Measurements from ENCODE around the gene LDLRAD4.

LDLRAD4 gene

GRCh38 chr18:13536578-13536977 is 318.0 kb downstream of the LDLRAD4 start:
- DNase-seq (ENCODE audit: low spot score) = no peak

GRCh38 chr18:13537022-13537780 is 318.6 kb downstream of the LDLRAD4 start:
- no peak for DNase-seq (ENCODE audit: low spot score)

- DNase-seq (ENCODE audit: low spot score) = no peak
Observed at GRCh38 chr18:13538630-13539029, 320.1 kb downstream of the LDLRAD4 start.

- no peak for DNase-seq (ENCODE audit: low spot score)
Observed at GRCh38 chr18:13539050-13539449, 320.5 kb downstream of the LDLRAD4 start.

GRCh38 chr18:13539843-13540476 is 321.4 kb downstream of the LDLRAD4 start:
- no peak for DNase-seq (ENCODE audit: low spot score)

GRCh38 chr18:13540477-13541182 is 322.1 kb downstream of the LDLRAD4 start:
- no peak for DNase-seq (ENCODE audit: low spot score)

- no peak for DNase-seq (ENCODE audit: low spot score)
Observed at GRCh38 chr18:13541621-13542519, 323.3 kb downstream of the LDLRAD4 start.

GRCh38 chr18:13542520-13542847 is 323.9 kb downstream of the LDLRAD4 start:
- no peak for DNase-seq (ENCODE audit: low spot score)

- no peak for DNase-seq (ENCODE audit: low spot score)
Observed at GRCh38 chr18:13543144-13543543, 324.6 kb downstream of the LDLRAD4 start.

- no peak for DNase-seq (ENCODE audit: low spot score)
Observed at GRCh38 chr18:13543811-13544732, 325.5 kb downstream of the LDLRAD4 start.

GRCh38 chr18:13544953-13545352 is 326.4 kb downstream of the LDLRAD4 start:
- DNase-seq (ENCODE audit: low spot score) = no peak

GRCh38 chr18:13545514-13545913 is 327.0 kb downstream of the LDLRAD4 start:
- DNase-seq (ENCODE audit: low spot score) = no peak

- DNase-seq (ENCODE audit: low spot score) = no peak
Observed at GRCh38 chr18:13545955-13546354, 327.4 kb downstream of the LDLRAD4 start.

GRCh38 chr18:13546638-13547037 is 328.1 kb downstream of the LDLRAD4 start:
- DNase-seq (ENCODE audit: low spot score) = no peak

- peak; percentile 27 for DNase-seq (ENCODE audit: low spot score)
Observed at GRCh38 chr18:13547347-13547746, 328.8 kb downstream of the LDLRAD4 start.

- no peak for DNase-seq (ENCODE audit: low spot score)
Observed at GRCh38 chr18:13548106-13548819, 329.7 kb downstream of the LDLRAD4 start.

- DNase-seq (ENCODE audit: low spot score) = peak; percentile 57
Observed at GRCh38 chr18:13548966-13549879, 330.7 kb downstream of the LDLRAD4 start.

GRCh38 chr18:13549880-13550232 is 331.3 kb downstream of the LDLRAD4 start:
- no peak for DNase-seq (ENCODE audit: low spot score)
